GM21528 (cell line): ENCODE measurements around the gene LRMDA.

Source experiments
- ATAC-seq: cut with Tn5 transposase; IDR thresholded peaks from one replicate; pipeline ENCODE4 v1.9.1; 2021; ENCODE audit warnings: mild to moderate bottlenecking, moderate library complexity; ENCODE audit not compliant: unreplicated experiment, low FRiP score

LRMDA gene

DNA sequence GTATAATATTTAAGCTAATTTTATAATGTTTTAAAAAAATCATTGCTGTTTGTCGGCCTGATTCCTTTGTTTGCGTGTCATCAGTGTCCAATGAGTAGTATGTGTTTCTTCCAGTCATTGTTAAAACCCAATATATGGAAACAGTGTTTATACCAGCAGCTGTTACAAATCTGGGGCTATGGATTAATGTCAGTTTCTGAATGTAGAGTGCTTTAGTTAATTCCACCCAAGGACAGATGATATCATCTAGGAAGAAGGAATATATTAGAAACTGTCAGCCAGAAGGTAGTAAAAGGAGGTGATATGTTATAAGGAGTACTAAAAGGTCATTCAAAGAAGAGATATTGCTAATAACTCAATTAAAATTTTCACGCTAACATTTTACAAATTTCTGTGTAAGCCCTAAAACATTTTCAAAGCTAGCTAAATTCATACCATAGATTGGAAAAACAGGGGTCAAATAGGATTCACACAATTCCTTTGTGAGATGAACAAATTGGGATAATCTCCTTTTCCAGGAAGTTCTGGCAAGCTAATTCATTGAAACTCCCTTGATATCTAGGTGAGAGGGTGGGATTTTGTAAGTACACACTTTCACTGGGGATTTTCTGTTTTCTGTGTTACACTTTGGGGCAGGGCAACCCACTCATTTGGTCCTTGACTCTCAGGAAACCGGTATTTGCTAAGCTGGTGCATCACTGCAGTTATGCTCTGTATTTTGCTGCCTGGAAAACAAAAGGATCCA lies 448.8 kb downstream of the LRMDA start:
- ATAC-seq: no peak

DNA sequence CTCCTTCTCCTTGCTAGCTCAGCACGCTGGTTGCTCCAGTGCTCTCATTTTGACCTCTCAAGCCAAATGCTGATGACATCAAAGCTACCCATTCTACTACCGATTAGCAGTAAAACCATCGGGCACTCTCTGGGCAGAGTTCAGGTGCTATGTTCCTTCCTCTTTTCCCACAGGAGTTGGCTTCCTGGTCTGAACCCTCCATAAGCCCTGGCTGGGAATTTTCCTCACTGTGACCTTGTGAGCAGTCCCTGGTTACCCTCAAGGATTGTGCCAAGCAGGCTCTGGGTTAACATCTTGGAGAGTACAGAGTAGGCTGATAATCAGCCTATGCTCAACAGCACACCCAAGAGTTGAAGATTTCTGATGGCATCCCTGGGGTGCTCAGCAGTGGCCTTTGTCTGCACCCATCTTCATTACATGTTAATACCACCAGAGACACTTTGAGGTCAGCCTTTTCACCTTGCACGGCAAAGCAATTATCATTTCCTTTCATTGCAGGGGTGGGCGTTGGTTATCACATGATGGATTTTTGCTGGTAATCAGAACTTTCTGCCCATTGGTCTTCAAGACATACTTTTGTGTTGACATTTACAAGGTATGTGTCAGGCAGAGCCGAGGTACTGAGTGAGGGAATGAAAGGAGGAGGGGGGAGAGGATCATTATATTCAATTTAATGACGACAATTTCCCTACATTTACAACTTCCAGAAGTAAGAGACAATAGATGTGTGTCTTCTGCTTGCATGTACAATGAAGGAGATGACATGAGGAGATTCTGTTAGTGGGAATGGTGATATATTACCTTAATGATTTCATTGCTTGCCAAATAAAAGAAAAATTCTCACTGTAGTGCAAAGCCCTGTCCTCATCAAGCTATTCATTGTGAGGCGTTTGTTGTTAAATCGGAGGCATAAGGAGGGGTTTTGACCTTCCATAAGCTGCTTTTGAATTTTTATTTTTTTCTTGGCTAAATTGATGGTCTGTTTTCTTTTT lies 452.0 kb downstream of the LRMDA start:
- ATAC-seq: no peak

DNA sequence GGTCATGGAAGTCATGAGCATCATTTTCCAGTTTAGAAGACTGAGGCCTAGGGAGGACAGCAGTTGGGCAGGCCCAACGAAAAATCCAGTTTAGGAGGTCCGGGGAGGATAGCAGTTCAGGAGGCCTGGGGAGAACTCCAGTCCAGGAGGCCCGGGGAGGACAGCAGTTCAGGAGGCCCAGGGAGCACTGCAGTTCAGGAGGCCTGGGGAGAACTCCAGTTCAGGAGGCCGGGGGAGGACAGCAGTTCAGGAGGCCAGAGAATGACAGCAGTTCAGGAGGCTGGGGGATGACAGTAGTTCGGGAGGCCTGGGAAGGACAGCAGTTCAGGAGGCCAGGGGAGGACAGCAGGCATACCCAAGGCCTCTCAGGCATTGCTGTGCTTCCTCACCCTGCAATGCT lies 453.4 kb downstream of the LRMDA start:
- ATAC-seq: no peak

GRCh38 chr10:75887369-75887768 lies 455.9 kb downstream of the LRMDA start:
- no peak for ATAC-seq

DNA sequence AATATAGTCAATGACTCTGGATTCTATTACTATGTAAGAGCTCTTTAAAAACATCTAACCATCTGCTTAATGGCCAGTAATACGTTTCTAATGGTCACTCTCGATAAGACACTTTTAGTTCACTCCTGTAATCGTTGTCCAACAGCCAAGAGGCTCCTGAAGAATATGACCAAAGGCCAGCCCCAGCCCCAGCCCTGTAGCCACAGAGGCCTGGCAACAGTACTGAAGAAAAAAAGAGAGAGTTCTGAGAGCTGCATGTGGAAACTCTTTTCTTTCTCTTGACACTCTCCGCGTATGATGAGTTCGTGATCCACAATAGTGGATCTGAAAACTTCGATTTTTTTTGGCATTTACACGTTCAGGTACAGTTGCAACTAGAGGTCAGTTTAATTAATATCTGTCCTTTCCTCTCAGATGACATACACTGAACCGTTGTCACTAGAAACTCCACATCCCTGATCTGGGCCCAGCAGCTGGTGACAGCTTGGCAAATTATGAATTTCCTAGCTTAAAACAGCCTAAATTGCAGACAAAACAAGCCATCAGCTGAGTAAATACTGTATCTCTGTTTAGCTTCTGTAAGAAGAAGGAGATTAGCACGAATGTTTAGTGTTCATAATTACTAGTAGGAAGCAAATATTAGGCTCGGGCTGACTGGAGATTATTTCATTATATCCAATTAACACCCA lies 456.7 kb downstream of the LRMDA start:
- no peak for ATAC-seq

DNA sequence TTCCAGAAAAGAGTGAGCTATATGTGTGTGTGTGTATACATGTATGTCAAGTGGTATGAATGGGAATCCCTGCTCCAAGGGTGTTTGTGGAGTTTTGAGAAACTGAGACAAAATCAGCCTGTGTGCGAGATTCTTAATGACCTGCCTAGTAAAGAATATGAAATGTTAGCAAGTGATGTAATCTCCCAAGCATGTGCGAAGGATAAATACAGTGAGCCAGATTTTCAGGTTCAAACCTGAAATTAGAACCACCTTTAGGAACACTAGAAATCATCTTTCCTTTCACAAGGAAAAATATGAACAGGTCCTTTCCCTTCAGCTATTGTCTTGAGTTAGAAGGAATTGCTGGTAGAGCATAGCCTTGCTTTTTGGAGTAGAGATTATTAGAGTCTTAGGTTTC lies 457.6 kb downstream of the LRMDA start:
- ATAC-seq: no peak

GRCh38 chr10:75894761-75895160 lies 463.3 kb downstream of the LRMDA start:
- no peak for ATAC-seq

- no peak for ATAC-seq
These were observed 463.8 kb downstream of the LRMDA start for GRCh38 chr10:75895259-75895658.

- no peak for ATAC-seq
These were observed 468.5 kb downstream of the LRMDA start for GRCh38 chr10:75899816-75900390.

DNA sequence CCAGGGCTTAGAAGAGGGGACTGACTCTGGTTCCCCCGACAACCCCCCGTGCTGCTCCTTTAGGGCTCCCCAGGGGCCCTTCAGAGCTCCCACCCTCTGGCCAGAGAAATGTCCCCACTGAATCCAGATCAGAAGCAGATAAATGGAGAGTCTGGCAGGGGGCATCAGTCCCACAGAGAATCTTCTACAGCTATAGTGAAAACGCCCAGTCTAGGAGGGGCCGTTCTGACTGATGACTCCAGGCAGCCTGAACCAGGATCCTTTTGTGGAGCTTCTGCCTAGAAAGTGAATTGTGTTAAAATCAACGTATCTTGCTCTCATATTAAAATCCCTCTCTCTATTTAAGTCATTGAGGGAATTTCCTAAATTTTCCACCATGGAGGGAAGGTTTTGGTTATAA lies 471.4 kb downstream of the LRMDA start:
- no peak for ATAC-seq

- ATAC-seq: no peak
These were observed 473.3 kb downstream of the LRMDA start for GRCh38 chr10:75904499-75905283.

- ATAC-seq: no peak
These were observed 474.1 kb downstream of the LRMDA start for GRCh38 chr10:75905490-75905889.

DNA sequence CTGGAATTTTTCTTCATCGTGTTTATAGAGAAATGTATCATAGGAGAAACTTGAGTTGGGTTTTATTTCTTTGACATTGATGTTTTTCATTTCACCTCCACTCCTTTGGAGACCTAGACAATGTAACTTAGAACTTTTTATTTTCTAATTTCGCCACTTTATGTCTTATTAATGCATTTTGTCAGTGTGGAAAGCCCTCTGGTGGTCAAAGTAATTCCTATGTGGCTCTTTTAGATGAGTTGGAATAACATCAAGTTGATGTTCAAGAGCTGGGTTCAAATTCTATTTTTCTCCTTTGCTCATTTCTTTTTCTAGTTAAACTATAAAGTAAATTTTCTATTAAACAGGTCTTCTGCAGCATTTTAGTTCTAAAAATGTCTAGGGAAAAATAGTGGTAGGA lies 478.6 kb downstream of the LRMDA start:
- no peak for ATAC-seq

DNA sequence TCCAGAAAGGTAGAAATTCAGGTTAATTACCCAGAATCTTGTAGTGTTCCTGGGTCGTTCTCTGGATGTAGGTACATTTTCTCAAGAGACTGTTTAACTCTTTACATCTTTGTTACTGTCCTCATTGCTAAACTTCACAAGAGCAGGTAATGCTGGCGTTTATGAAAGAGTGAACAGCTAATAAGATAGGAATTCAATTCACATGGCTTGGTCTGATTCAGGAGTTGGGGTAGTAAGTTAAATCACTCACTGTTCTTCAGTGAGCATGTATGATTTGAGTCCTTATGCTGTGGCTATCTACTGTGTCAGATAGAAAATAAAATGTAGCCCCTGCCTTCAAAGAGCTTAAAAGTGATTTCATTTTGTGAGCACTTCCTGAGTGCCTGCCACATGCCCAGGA lies 480.0 kb downstream of the LRMDA start:
- no peak for ATAC-seq

- ATAC-seq: no peak
These were observed 485.5 kb downstream of the LRMDA start for GRCh38 chr10:75916906-75917305.

- ATAC-seq: no peak
These were observed 488.5 kb downstream of the LRMDA start for GRCh38 chr10:75919913-75920312.

- no peak for ATAC-seq
These were observed 491.0 kb downstream of the LRMDA start for GRCh38 chr10:75922435-75922834.

DNA sequence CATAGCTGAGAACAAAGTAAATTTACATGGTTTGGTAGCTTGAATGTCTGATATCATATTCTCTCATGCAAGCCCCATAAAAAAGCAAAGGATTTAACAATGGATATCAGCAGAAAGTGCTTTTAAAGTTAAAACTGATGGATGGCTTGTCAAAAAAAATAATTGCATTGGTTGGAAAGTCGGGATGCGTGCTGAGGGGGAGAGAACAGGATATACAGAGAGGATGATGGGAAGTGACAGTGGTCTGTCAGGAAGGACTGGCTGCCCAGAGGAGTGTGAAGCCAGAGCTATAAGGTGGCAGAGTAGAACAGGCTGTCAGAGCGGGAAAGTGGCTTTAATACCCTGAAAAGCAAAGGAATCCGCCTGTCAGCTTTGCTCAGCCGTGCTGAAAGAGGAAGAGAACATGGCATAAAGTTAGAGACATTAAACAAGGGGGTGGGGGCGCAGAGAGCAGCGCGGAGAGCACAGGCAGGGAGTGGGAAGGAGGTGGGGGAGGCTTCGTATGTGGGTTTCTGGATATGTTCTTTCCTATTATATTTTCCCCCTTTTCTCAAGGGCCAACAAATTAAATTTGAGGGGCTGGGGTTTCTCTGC lies 493.0 kb downstream of the LRMDA start:
- ATAC-seq: no peak

DNA sequence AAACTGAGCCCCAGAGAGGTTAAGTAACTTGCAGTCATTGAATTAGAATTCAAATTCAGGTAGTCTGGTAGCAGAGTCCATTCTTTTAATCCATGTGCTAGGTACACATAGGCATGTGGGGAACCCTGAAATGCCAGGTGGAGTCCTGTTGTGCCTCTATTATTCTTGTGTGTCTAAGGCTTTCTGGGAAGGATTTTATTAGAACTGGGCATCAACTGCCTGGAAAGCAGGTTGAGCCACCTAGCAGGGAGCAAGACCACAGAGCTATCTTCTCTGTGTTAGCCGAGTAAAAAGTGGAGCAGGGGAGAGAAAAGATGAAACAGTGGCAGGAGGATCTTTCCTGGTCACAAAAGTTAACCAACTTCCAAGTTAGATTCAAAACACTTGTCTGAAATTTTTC lies 494.6 kb downstream of the LRMDA start:
- no peak for ATAC-seq

- ATAC-seq: no peak
These were observed 495.3 kb downstream of the LRMDA start for GRCh38 chr10:75926763-75927162.
